Stimulated activated CD8-positive, alpha-beta memory T cell treated with anti-CD3 and anti-CD28 coated beads, Interleukin-4, amount 100 ng/mL, for 4 hours (primary cell): ENCODE results near the gene EVPLL.
"Not testable (repeated sequence)": the region's sequence is repeated elsewhere in the genome, so short reads cannot be mapped to it uniquely, and the experiment has no call there.

ENCODE experiments used
- DNase-seq, 2 donors: peaks; one replicate each; pipeline ENCODE4 v3.0.0-alpha.2; 2020; ENCODE audit warnings: low read depth in 2 of 2, low spot score in 1 of 2

Gene EVPLL

DNA sequence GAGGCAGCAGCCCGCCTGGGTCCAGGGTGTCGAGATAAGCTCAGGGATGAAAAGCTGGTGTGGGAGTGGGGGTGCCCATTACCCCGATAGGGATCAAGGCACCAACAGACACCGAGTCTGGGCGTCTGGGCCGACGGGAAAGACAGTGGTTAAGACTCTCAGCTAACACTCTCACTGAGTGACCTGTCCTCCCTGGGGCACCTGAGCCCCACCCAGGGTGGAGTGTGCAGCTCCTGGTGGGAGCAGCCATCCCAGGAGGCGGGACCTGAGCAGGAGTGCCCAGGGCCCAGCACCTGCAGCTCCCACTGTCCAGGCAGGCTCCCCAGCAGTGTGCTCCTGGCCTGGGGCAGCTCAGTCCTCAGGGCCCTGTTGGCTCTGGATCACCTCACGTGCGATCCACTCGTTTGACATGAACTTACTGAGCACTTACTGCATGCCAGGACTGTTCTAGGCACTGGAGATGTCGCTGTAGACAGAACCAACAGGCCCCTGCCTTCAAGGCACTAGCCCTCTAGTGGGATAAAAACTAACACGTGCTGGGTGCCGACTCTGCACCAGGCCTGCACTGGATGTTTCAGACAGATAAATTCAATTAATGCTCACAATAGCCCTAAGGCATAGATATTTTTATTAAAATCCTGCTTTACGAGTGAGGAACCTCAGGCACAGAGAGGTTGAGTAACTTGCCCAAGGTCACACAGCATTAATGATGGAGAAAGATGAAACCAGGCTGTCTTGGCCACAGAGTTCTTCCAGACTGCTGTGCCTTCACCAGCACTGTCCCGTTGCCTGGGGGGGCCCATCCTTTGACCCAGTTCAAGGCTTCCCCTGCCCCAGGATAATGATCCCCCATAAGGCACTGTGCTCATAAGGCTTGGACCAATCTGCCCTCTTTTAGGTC, 1.9 kb downstream of the EVPLL start:
- DNase-seq: no peak

- no peak for DNase-seq
Measured at GRCh38 chr17:18380471-18381157, 3.0 kb downstream of the EVPLL start.

GRCh38 chr17:18381158-18381952, 3.8 kb downstream of the EVPLL start:
- no peak for DNase-seq

- no peak for DNase-seq
Measured at GRCh38 chr17:18381953-18382245, 4.3 kb downstream of the EVPLL start.

DNA sequence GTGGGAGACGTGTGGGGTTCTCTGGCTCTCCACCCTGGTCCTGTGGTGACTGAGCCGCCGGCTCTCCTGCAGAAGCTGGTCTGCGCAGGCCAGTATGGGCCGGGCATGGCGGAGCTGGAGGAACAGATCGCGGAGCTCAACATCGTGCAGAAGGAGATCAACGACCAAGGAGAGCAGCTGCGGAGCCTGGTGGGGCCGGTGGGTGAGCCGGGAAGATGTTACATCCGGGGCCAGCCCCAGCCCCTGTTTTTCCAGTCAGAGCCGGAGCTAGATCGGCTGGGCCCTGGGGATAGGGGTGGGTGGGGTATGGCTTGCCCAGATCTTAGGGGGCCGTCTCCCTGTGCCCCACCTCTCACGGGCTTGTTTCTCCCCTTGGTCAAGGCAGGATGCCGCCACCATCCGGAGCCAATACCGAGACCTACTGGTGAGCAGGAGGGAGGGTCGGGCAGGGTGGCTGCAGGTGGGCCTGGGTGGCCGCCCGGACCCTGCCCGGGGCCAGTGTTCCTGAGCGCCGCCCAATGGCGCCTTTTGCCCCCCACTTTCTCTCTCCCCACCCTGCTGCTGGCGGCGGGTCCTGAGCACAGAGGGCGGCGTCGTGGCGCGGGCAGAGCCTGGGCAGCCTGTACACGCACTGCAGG, 5.0 kb downstream of the EVPLL start:
- no peak for DNase-seq

GRCh38 chr17:18383079-18383481, 5.5 kb downstream of the EVPLL start:
- DNase-seq: not testable (repeated sequence)

DNA sequence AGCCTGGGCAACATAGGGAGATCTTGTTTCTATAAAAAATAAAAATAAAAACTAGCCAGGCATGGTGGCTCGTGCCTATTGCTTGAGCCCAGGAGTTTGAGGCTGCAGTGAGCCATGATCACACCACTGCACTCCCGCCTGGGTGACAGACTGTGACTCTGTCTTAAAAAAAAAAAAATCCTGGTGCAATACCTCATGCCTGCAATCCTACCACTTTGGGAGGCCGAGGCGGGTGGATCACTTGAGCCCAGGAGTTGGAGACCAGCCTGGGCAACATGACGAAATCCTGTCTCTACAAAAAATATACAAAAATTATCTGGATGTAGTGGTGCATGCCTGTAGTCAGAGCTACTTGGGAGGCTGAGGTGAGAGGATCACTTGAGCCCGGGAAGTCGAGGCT, 6.7 kb downstream of the EVPLL start:
- not testable (repeated sequence) for DNase-seq

DNA sequence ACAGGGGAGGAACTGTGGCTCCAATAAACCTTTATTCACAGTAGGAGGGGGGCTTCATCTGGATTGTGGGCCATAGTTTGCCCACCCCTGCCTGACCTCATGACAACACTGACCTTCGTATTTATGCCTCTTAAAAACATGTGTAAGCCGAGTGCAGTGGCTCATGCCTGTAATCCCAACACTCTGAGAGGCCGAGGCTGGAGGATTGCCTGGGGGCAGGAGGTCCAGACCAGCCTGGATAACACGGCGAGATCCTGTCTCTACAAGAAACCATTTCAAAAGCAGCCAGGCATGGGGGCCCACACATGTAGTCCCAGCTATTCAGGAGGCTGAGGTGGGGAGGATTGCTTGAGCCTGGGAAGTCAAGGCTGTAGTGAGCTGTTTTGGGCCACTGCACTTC, 10.0 kb downstream of the EVPLL start:
- DNase-seq: not testable (repeated sequence)

GRCh38 chr17:18388266-18388665, 10.7 kb downstream of the EVPLL start:
- DNase-seq: not testable (repeated sequence)

GRCh38 chr17:18388728-18389127, 11.2 kb downstream of the EVPLL start:
- DNase-seq: not testable (repeated sequence)

DNA sequence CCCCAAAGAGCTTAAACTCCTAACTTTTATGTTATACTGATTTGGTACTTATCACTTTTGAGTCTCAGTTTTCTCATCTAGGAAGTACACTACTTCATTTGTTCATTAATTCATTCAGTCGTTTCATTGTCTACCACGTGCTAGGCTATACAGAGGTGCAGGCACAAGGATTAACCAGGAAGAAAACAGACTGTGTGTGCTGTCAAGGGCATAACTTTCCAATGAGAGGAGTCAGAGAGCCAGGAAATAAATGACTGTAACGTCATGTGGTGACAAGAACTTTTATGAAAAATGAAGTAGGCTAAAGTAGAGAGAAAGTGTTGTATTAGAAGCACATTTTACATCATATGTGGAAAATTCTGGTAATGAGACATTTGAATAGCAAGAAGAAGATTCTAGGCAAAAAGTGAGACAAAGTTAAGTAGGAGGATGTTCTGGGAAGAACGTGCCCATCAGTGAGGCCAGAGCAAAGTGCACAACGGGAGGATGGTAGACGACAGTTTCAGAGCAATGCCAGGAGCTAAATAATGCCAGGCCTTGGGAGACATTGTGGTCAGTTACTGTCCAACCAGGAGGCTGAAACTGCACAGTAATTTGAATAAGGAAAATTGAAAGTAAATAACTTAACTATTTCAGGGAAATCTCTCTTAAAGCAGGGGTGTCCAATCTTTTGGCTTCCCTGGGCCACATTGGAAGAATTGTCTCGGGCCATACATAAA, 24.5 kb downstream of the EVPLL start:
- not testable (repeated sequence) for DNase-seq

DNA sequence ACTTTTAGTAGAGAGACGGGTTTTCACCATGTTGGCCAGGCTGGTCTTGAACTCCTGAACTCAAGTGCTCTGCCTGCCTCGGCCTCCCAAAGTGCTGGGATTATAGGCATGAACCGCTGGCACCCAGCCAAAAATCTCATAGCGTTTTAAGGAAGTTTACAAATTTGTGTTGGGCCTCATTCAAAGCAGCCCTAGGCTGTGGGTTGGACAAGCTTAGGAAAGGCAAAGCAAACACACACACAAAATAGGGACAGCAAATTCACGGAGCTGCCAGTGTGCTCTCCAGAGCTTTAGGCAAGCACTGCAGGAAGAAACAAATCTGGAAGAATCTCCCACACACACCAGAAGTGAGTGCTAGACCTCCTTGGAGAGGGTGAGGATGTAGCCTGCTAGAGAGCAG, 25.6 kb downstream of the EVPLL start:
- DNase-seq: not testable (repeated sequence)

DNA sequence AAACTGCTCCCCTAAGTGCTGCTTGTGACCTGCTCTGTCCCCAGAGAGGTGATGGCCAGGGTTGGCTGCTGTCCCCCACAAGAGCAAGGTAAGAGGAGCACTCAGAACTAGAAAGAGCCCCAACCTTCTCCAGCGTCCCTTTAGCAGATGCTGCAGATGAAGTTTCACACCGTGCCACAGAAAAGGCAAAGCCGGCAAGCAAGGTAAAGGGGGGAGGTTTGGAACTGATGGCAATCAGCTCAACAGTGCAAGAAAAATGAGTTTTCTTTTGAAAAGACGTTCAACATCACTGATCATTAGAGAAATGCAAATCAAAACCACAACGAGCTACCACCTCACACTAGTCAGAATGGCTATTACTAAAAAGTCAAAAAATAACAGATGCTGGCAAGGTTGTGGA, 26.0 kb downstream of the EVPLL start:
- DNase-seq: not testable (repeated sequence)

- DNase-seq: not testable (repeated sequence)
Measured at GRCh38 chr17:18408906-18409305, 31.3 kb downstream of the EVPLL start.

GRCh38 chr17:18409321-18409720, 31.7 kb downstream of the EVPLL start:
- DNase-seq: not testable (repeated sequence)

DNA sequence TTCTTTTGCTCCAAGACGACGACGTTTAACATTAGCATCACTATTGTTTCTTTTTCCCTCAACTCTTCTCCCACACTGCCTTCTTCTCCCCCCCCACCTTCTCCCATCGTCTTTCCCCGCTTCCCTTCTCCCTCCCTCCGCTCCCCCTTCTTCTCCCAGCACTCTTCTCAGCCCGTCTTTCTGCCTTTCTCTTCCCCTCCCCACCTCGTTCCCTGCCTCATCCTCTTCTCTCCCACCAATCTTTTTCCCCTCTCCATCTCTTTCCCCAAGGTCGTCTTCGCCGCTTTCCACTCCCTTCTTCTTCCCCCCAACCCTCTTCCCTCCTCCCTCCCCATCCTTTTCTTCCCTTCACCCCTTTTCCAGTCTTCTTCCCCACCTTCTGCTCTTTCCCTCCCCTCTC, 33.2 kb downstream of the EVPLL start:
- DNase-seq: not testable (repeated sequence)

DNA sequence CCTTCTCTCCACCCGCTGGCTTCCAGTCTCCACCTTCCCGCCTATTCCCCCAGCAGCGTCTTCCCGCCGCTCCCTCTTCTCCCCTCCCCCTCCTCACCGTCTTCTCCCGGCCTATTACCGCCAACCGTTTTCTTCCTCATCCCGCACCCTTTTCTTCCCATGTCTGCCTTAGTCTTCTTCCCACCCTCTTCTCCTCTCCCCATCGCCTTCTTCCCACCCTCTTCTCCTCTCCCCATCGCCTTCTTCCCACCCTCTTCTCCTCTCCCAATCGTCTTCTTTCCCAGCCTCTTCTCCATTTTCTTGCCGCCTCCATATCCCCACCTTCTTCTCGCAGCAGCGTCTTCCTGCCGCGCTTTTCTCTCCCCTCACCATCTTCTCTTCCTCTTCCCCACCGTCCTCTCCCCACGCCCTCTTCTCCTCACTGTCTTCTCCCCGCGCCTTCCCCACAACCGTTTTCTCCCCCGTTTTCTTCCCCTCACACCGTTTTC, 33.8 kb downstream of the EVPLL start:
- not testable (repeated sequence) for DNase-seq

DNA sequence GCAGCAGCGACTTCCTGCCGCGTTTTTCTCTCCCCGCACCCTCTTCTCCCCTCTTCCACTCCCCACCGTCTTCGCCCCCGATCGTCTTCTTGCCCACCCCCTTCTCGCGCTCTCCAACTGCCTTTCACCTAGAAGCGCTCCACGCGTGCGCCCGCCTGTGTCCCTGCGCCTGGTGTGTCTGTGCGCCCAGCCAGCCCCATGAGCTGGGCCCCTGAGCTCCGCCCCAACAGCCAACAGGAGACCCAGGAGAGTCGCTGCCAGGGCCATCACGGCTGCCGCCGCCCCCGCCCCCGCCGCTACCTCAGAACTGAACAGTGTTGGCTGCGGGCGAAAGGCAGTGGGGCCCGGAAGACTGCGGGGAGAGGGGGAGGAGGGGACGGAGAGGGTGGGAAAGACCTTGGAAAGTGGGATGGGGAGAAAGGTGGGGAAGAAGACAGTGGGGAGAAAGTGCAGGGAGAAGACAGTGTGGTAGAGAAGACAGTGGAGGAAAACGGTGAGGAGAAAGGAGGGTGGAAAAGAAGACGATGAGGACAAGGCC, 34.5 kb downstream of the EVPLL start:
- DNase-seq: not testable (repeated sequence)

DNA sequence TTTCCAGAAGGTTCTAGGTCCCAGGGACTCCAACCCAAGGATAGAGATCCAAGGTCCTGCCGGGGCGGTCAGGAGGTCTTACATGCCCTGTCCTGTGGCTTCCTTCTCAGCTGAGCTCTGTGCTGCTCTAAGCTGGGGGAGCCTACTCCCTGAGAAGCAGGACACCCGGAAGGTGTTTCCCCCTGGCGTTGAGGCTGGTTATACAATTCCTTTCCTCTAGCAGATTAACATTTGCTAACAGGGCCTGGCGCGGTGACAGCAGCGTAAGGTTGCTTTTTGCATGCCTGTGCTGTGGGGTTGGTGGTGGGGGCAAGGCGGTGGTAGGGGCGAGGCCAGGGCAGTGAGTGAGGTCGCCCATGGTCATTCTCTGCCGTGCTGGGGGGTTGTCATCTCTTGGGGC, 43.9 kb downstream of the EVPLL start:
- not testable (repeated sequence) for DNase-seq

- DNase-seq: not testable (repeated sequence)
Measured at GRCh38 chr17:18422464-18422863, 44.9 kb downstream of the EVPLL start.
